Neural cell (in vitro differentiated cells): ENCODE measurements around the gene ANGPTL2. TPM values are rescaled to one million over a fixed set of nuclear protein-coding genes. Genes with fewer than 3 reads are reported as not detected.

ENCODE experiments used
- H2AFZ ChIP-seq: fragments of 200-600, 300-800 bp; sonication (generic), shearing (Covaris generic); 2 replicates; pipeline ENCODE4 v1.6.0; 2014; ENCODE audit warnings: low read depth, mild to moderate bottlenecking, antibody characterized with exemption, low read length, moderate library complexity
- H3F3A ChIP-seq: fragments of 200-600 bp; shearing (Covaris generic); 2 replicates; pipeline ENCODE4 v1.6.1; 2016; ENCODE audit warnings: mild to moderate bottlenecking, moderate library complexity, mixed read lengths, antibody characterized with exemption, low read length; ENCODE audit not compliant: insufficient read depth, poor library complexity, severe bottlenecking
- H3K27ac ChIP-seq: fragments of 200-600, 300-800 bp; sonication (generic), shearing (Covaris generic); 2 replicates; pipeline ENCODE4 v1.5.1; 2014; ENCODE audit warnings: mild to moderate bottlenecking, low read length, moderate library complexity
- H3K27me3 ChIP-seq: fragments of 300-800, 200-600 bp; sonication (generic), shearing (Covaris generic); 2 replicates; pipeline ENCODE4 v1.6.0; 2014; ENCODE audit warnings: mild to moderate bottlenecking, low read depth, low read length, moderate library complexity; ENCODE audit not compliant: insufficient read depth
- H3K36me3 ChIP-seq: fragments of 300-800, 200-600 bp; sonication (generic), shearing (Covaris generic); 2 replicates; pipeline ENCODE4 v1.5.1; 2014; ENCODE audit warnings: mild to moderate bottlenecking, antibody characterized with exemption, low read length, moderate library complexity; ENCODE audit not compliant: insufficient read depth
- H3K4me2 ChIP-seq: fragments of 300-800, 200-600 bp; sonication (generic), shearing (Covaris generic); 2 replicates; pipeline ENCODE4 v1.6.0; 2014; ENCODE audit warnings: mild to moderate bottlenecking, low read length
- H3K4me3 ChIP-seq: fragments of 300-800, 200-600 bp; sonication (generic), shearing (Covaris generic); 2 replicates; pipeline ENCODE4 v1.5.1; 2014; ENCODE audit warnings: mild to moderate bottlenecking, low read length, moderate library complexity
- H3K79me2 ChIP-seq: fragments of 200-600 bp; shearing (Covaris generic); replicated peaks from 2 replicates; pipeline ENCODE4 v1.6.0; 2014; ENCODE audit warnings: mild to moderate bottlenecking, low read length, moderate library complexity; ENCODE audit not compliant: insufficient read depth
- H3K9ac ChIP-seq: fragments of 300-800, 200-600 bp; sonication (generic), shearing (Covaris generic); 2 replicates; pipeline ENCODE4 v1.6.1; 2016; ENCODE audit warnings: mild to moderate bottlenecking, low read length, mixed read lengths
- H3K9me2 ChIP-seq: fragments of 200-600 bp; shearing (Covaris generic); 2 replicates; pipeline ENCODE4 v1.6.1; 2016; ENCODE audit warnings: mild to moderate bottlenecking, low read length, mixed read lengths; ENCODE audit not compliant: insufficient read depth
- H3K9me3 ChIP-seq: fragments of 200-600, 300-800 bp; sonication (generic), shearing (Covaris generic); 2 replicates; pipeline ENCODE4 v1.6.1; 2016; ENCODE audit warnings: mild to moderate bottlenecking, mixed run types, low read length, moderate library complexity, mixed read lengths
- H4K20me1 ChIP-seq: fragments of 200-600 bp; shearing (Covaris generic); 2 replicates; pipeline ENCODE4 v1.6.1; 2016; ENCODE audit warnings: mild to moderate bottlenecking, mixed run types; ENCODE audit not compliant: insufficient read depth
- CTCF ChIP-seq: fragments of 450-650 bp; IDR thresholded peaks from 2 replicates; pipeline ENCODE4 v1.5.1; 2014; ENCODE audit warnings: antibody characterized with exemption, mild to moderate bottlenecking, moderate library complexity; ENCODE audit not compliant: poor library complexity, severe bottlenecking
- EP300 ChIP-seq: fragments of 450-650 bp; conservative IDR thresholded peaks from 2 replicates; pipeline ENCODE4 v1.6.1; 2014; ENCODE audit warnings: antibody characterized with exemption, mild to moderate bottlenecking, moderate library complexity; ENCODE audit not compliant: poor library complexity, severe bottlenecking
- EZH2 ChIP-seq: fragments of 200-600, 300-800 bp; shearing (Covaris generic), sonication (generic); IDR thresholded peaks from 2 replicates; pipeline ENCODE4 v1.6.1; 2014; ENCODE audit warnings: antibody characterized with exemption, low read length, borderline replicate concordance, mild to moderate bottlenecking; ENCODE audit not compliant: insufficient read depth, poor library complexity, severe bottlenecking
- MXI1 ChIP-seq: fragments of 450-650 bp; conservative IDR thresholded peaks from 2 replicates; pipeline ENCODE4 v1.6.1; 2014; ENCODE audit warnings: antibody characterized with exemption, mild to moderate bottlenecking; ENCODE audit not compliant: poor library complexity, severe bottlenecking
- POLR2AphosphoS5 ChIP-seq: IDR thresholded peaks from 2 replicates; pipeline ENCODE4 v1.6.1; 2012
- RAD21 ChIP-seq: fragments of 450-650 bp; conservative IDR thresholded peaks from 2 replicates; pipeline ENCODE4 v1.6.1; 2014; ENCODE audit warnings: antibody characterized with exemption, mild to moderate bottlenecking, moderate library complexity
- REST ChIP-seq: IDR thresholded peaks from 2 replicates; pipeline ENCODE4 v1.6.1; 2012; ENCODE audit warnings: borderline replicate concordance
- SMC3 ChIP-seq: fragments of 450-650 bp; conservative IDR thresholded peaks from 2 replicates; pipeline ENCODE4 v1.6.1; 2014; ENCODE audit warnings: antibody characterized with exemption, mild to moderate bottlenecking, moderate library complexity; ENCODE audit not compliant: poor library complexity
- TAF1 ChIP-seq: IDR thresholded peaks from 2 replicates; pipeline ENCODE4 v1.6.1; 2012; ENCODE audit warnings: low read depth
- polyA plus RNA-seq: library from polyadenylated mRNA; depleted of rRNA; stranded (reverse); fragments of >200 nt; gene quantifications from 2 replicates; pipeline ENCODE4 v1.2.3, GENCODE V29; 2014

The ANGPTL2 gene
- polyA plus RNA-seq, 1 donor from 2014 or later: not detected

- Histone ChIP-seq H2AFZ (no peak overlapping the region), H3K79me2 (no peaks in the 10 kb centered on the region), H3K36me3 (no peaks in the 10 kb centered on the region), H3K27me3 (no peaks in the 10 kb centered on the region), H4K20me1 (no peaks in the 10 kb centered on the region), H3F3A (no peaks in the 10 kb centered on the region), H3K4me2 (no peak overlapping the region), H3K9me3 (no peaks in the 10 kb centered on the region), H3K4me3 (no peak overlapping the region), H3K9ac (no peak overlapping the region), H3K9me2 (no peaks in the 10 kb centered on the region), H3K27ac (no peak overlapping the region)
- TF ChIP-seq EZH2 (no peak), EP300 (no peak), TAF1 (no peak), SMC3 (no peak), MXI1 (no peak), REST (no peak), POLR2AphosphoS5 (no peak), CTCF (no peak), RAD21 (no peak)
Observed at GRCh38 chr9:127158786-127159324, 36.4 kb upstream of the ANGPTL2 start.

GRCh38 chr9:127155314-127155960, 33.0 kb upstream of the ANGPTL2 start:
- Histone ChIP-seq H3K79me2 (no peaks in the 10 kb centered on the region), H3K4me2 (no peak overlapping the region), H3K9me2 (no peaks in the 10 kb centered on the region), H3K9ac (no peak overlapping the region), H3F3A (no peaks in the 10 kb centered on the region), H3K27ac (no peak overlapping the region), H3K4me3 (no peak overlapping the region), H3K9me3 (no peaks in the 10 kb centered on the region), H3K27me3 (no peaks in the 10 kb centered on the region), H2AFZ (no peak overlapping the region), H3K36me3 (no peaks in the 10 kb centered on the region), H4K20me1 (no peaks in the 10 kb centered on the region)
- TF ChIP-seq MXI1 (no peak), EP300 (no peak), SMC3 (no peak), RAD21 (no peak)
